Forelimb muscle (tissue), 1 donor: ENCODE data around the gene TMEM181. TPM values are rescaled to one million over a fixed set of nuclear protein-coding genes. Genes with fewer than 3 reads are reported as not detected.

Experiments
- polyA plus RNA-seq: library from polyadenylated mRNA; unstranded; fragments of 120-200 nt; gene quantifications from one replicate; pipeline ENCODE4 v1.2.1, GENCODE V29; 2013; ENCODE audit not compliant: insufficient read length

TMEM181 gene
- polyA plus RNA-seq, 1 donor = 16.1 TPM

Other genes starting within 250 kb of the TMEM181 start
- gene TULP4, start 247.6 kb upstream of the TMEM181 start, polyA plus RNA-seq = 16.0 TPM
- 80.1 TPM for gene DYNLT1, start 84.7 kb downstream of the TMEM181 start, polyA plus RNA-seq
- gene SYTL3, start 90.0 kb downstream of the TMEM181 start, polyA plus RNA-seq = 9.5 TPM